GM23338 (cell line): Measurements from ENCODE around the gene RUNX1. TPM values are rescaled to one million over a fixed set of nuclear protein-coding genes. Genes with fewer than 3 reads are reported as not detected.

Experiments
- ATAC-seq: fragments of 200-7000 bp; cut with Tn5 transposase; 3 replicates; pipeline ENCODE4 v1.9.1; 2020
- DNase-seq: peaks from one replicate; pipeline ENCODE4 v3.0.0-alpha.2; 2015; ENCODE audit warnings: low spot score
- H2AFZ ChIP-seq: fragments of 200-600 bp; sonication (generic); 2 replicates; pipeline ENCODE4 v1.8.0; 2016; ENCODE audit warnings: antibody characterized with exemption, mild to moderate bottlenecking, moderate library complexity
- H3F3A ChIP-seq: fragments of 200-600 bp; sonication (generic); replicated peaks from 2 replicates; pipeline ENCODE4 v1.8.0; 2017; ENCODE audit warnings: antibody characterized with exemption, mixed run types, low read depth
- H3K27ac ChIP-seq: fragments of 200-600 bp; sonication (generic); 2 replicates; pipeline ENCODE4 v1.6.1; 2016; ENCODE audit warnings: low read depth
- H3K27me3 ChIP-seq: fragments of 200-600 bp; sonication (generic); 2 replicates; pipeline ENCODE4 v1.8.0; 2016; ENCODE audit warnings: mild to moderate bottlenecking, mixed run types, moderate library complexity; ENCODE audit not compliant: insufficient read depth
- H3K36me3 ChIP-seq: fragments of 200-600 bp; sonication (generic); 2 replicates; pipeline ENCODE4 v1.8.0; 2016; ENCODE audit warnings: mild to moderate bottlenecking; ENCODE audit not compliant: insufficient read depth
- H3K4me1 ChIP-seq: fragments of 200-600 bp; sonication (generic); 2 replicates; pipeline ENCODE4 v1.8.0; 2016; ENCODE audit warnings: mild to moderate bottlenecking, moderate library complexity; ENCODE audit not compliant: insufficient read depth
- H3K4me2 ChIP-seq: fragments of 200-600 bp; sonication (generic); 2 replicates; pipeline ENCODE4 v1.7.1; 2017; ENCODE audit warnings: mixed run types
- H3K4me3 ChIP-seq: fragments of 200-600 bp; sonication (generic); 2 replicates; pipeline ENCODE4 v1.6.1; 2016; ENCODE audit warnings: mixed run types
- H3K79me2 ChIP-seq: fragments of 200-600 bp; sonication (generic); replicated peaks from 2 replicates; pipeline ENCODE4 v1.8.0; 2017; ENCODE audit warnings: mild to moderate bottlenecking; ENCODE audit not compliant: insufficient read depth
- H3K9me2 ChIP-seq: fragments of 200-600 bp; sonication (generic); 2 replicates; pipeline ENCODE4 v1.8.0; 2017; ENCODE audit not compliant: insufficient read depth
- H4K20me1 ChIP-seq: fragments of 200-600 bp; sonication (generic); replicated peaks from 2 replicates; pipeline ENCODE4 v1.8.0; 2017; ENCODE audit warnings: mild to moderate bottlenecking; ENCODE audit not compliant: insufficient read depth
- H3K27ac Mint-ChIP-seq: 2 replicates; pipeline ENCODE4 v1.8.0; 2020; ENCODE audit warnings: inconsistent platforms, mild to moderate bottlenecking, moderate library complexity, mixed read lengths
- H3K27me3 Mint-ChIP-seq: 3 replicates; pipeline ENCODE4 v1.8.0; 2022; ENCODE audit warnings: low read depth, mild to moderate bottlenecking, moderate library complexity, mixed read lengths, inconsistent platforms; ENCODE audit not compliant: insufficient read depth, poor library complexity
- H3K36me3 Mint-ChIP-seq: 3 replicates; pipeline ENCODE4 v1.8.0; 2021; ENCODE audit warnings: low read depth, mild to moderate bottlenecking, inconsistent platforms, moderate library complexity, mixed read lengths
- H3K4me1 Mint-ChIP-seq: 3 replicates; pipeline ENCODE4 v1.8.0; 2020; ENCODE audit warnings: mild to moderate bottlenecking, inconsistent platforms, mixed read lengths
- H3K4me3 Mint-ChIP-seq: 3 replicates; pipeline ENCODE4 v1.8.0; 2021; ENCODE audit warnings: moderate library complexity, mild to moderate bottlenecking, inconsistent platforms, mixed read lengths
- H3K9me3 Mint-ChIP-seq: 3 replicates; pipeline ENCODE4 v1.8.0; 2020; ENCODE audit warnings: moderate library complexity, mild to moderate bottlenecking, inconsistent platforms, mixed read lengths
- CREB1 ChIP-seq: fragments of 250-450 bp; sonication (Bioruptor Pico); IDR thresholded peaks from 2 replicates; pipeline ENCODE4 v1.5.0; 2020; ENCODE audit warnings: low read depth, mild to moderate bottlenecking, moderate library complexity
- EZH2 ChIP-seq: fragments of 200-600 bp; sonication (generic); IDR thresholded peaks from one replicate; pipeline ENCODE4 v1.8.0; 2017; ENCODE audit warnings: antibody characterized with exemption, mild to moderate bottlenecking, low read depth; ENCODE audit not compliant: unreplicated experiment
- JUNB ChIP-seq: IDR thresholded peaks from one replicate; pipeline ENCODE4 v1.6.1; 2016; ENCODE audit warnings: antibody characterized with exemption; ENCODE audit not compliant: unreplicated experiment
- POLR2AphosphoS5 ChIP-seq: IDR thresholded peaks from 2 replicates; pipeline ENCODE4 v1.6.1; 2016; ENCODE audit warnings: antibody characterized with exemption, low read depth
- ZNF114 ChIP-seq: fragments of 250-450 bp; sonication (Bioruptor Pico); IDR thresholded peaks from 2 replicates; pipeline ENCODE4 v1.5.0; 2020; ENCODE audit warnings: mild to moderate bottlenecking, moderate library complexity
- ZNF331 ChIP-seq: fragments of 250-450 bp; sonication (Bioruptor Pico); IDR thresholded peaks from 2 replicates; pipeline ENCODE4 v1.5.0; 2020; ENCODE audit warnings: low read depth, mild to moderate bottlenecking, moderate library complexity
- polyA plus RNA-seq: library from polyadenylated mRNA; unstranded; fragments of >200 nt; fragmentation: Nextera tagmentation; extraction: Ambion mirVana; gene quantifications from 2 replicates; pipeline ENCODE4 v1.2.1, GENCODE V29; 2016
- total RNA-seq: library from RNA; depleted of rRNA; stranded (reverse); fragments of >200 nt; shearing (Covaris generic); gene quantifications from 2 replicates; pipeline ENCODE4 v1.2.3, GENCODE V29; 2014
- TF ChIP-seq, protein P1 (sequence below): IDR thresholded peaks from one replicate; pipeline ENCODE4 v1.6.1; 2018; ENCODE audit warnings: antibody characterized with exemption; ENCODE audit not compliant: unreplicated experiment

RUNX1 gene
- total and polyA plus RNA-seq, 2 experiments from 2014 or later = 0.29 to 1.1 TPM

DNA sequence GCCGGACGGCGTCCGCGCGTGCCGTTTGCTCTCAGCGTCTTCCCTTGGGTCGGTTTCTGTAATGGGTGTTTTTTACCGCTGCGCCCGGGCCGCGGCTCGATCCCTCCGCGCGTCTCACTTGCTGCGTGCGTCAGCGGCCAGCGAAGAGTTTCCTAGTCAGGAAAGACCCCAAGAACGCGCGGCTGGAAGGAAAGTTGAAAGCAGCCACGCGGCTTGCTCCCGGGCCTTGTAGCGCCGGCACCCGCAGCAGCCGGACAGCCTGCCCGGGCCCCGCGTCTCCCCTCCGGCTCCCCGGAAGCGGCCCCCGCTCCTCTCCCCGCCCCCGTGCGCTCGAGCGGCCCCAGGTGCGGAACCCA, 159.8 kb downstream of the RUNX1 start (continued):
- TF ChIP-seq, protein P1, sequence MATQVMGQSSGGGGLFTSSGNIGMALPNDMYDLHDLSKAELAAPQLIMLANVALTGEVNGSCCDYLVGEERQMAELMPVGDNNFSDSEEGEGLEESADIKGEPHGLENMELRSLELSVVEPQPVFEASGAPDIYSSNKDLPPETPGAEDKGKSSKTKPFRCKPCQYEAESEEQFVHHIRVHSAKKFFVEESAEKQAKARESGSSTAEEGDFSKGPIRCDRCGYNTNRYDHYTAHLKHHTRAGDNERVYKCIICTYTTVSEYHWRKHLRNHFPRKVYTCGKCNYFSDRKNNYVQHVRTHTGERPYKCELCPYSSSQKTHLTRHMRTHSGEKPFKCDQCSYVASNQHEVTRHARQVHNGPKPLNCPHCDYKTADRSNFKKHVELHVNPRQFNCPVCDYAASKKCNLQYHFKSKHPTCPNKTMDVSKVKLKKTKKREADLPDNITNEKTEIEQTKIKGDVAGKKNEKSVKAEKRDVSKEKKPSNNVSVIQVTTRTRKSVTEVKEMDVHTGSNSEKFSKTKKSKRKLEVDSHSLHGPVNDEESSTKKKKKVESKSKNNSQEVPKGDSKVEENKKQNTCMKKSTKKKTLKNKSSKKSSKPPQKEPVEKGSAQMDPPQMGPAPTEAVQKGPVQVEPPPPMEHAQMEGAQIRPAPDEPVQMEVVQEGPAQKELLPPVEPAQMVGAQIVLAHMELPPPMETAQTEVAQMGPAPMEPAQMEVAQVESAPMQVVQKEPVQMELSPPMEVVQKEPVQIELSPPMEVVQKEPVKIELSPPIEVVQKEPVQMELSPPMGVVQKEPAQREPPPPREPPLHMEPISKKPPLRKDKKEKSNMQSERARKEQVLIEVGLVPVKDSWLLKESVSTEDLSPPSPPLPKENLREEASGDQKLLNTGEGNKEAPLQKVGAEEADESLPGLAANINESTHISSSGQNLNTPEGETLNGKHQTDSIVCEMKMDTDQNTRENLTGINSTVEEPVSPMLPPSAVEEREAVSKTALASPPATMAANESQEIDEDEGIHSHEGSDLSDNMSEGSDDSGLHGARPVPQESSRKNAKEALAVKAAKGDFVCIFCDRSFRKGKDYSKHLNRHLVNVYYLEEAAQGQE = no peak
- no peak for TF ChIP-seq ZNF114
- TF ChIP-seq POLR2AphosphoS5 = no peak
- no peak for TF ChIP-seq CREB1 (CRISPR knock-in tag)
- TF ChIP-seq JUNB = no peak
- no peak for TF ChIP-seq ZNF331

GRCh38 chr21:34888569-34889319, 160.4 kb downstream of the RUNX1 start:
- ATAC-seq = peak; percentile 59

DNA sequence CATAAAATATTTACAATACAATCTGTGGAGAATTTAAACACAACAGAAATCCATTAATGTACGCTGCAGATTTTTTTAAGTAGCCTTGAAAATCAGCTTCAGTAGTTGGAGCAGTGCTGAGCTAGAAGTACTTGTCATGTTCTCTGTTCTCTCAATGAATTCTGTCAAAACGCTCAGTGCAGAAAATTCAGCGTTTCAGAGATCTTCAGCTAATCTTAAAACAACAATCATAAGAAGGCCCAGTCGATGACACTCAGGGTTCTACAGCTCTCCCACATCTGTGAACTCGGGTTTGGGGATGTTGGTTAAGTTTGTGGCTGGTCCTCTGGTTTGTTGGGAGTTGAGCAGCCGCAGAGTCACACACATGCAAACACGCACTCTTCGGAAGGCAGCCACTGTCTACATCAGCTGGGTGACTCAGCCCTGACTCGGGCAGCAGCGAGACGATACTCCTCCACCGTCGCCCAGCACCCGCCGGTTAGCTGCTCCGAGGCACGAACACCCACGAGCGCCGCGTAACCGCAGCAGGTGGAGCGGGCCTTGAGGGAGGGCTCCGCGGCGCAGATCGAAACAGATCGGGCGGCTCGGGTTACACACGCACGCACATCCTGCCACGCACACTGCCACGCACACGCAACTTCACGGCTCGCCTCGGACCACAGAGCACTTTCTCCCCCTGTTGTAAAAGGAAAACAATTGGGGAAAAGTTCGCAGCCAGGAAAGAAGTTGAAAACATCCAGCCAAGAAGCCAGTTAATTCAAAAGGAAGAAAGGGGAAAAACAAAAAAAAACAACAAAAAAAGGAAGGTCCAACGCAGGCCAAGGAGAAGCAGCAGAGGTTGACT, 161.2 kb downstream of the RUNX1 start:
- H3K27me3 ChIP-seq = peaks cover 95% of the 10 kb centered on the region
- peak overlapping the region; percentile 90 for H3K4me2 ChIP-seq
- H4K20me1 ChIP-seq = peaks cover 12% of the 10 kb centered on the region
- Mint-ChIP-seq H3K9me3 (peaks cover 3% of the 10 kb centered on the region; the same call in 1 of the 3 replicates), H3K27me3 (peaks cover 81% of the 10 kb centered on the region), H3K27ac (no peak overlapping the region; the same call in 1 of the 2 replicates), H3K4me3 (peak overlapping the region; percentile 79), H3K4me1 (peaks cover 30% of the 10 kb centered on the region), H3K36me3 (no peaks in the 10 kb centered on the region; the same call in 2 of the 3 replicates)
- no peak overlapping the region for H3K27ac ChIP-seq
- H3K79me2 ChIP-seq = no peaks in the 10 kb centered on the region
- no peaks in the 10 kb centered on the region for H3K36me3 ChIP-seq
- DNase-seq = peak; percentile 35
- peaks cover 31% of the 10 kb centered on the region for H3K4me1 ChIP-seq
- TF ChIP-seq CREB1 (CRISPR knock-in tag) (no peak), EZH2 (peak; percentile 67)
- no peaks in the 10 kb centered on the region for H3K9me2 ChIP-seq
- peak overlapping the region; percentile 66 for H2AFZ ChIP-seq
- peak overlapping the region; percentile 67 for H3K4me3 ChIP-seq
- ATAC-seq = peak; percentile 1; the same call in 1 of the 3 replicates
- H3F3A ChIP-seq = peaks cover 18% of the 10 kb centered on the region

More at GRCh38 chr21:34888569-34889319, 160.4 kb downstream of the RUNX1 start:
- Histone ChIP-seq H3K27me3 (peaks cover 95% of the 10 kb centered on the region), H3K4me2 (peak overlapping the region; percentile 90), H3K4me3 (peak overlapping the region; percentile 67), H2AFZ (peak overlapping the region; percentile 84), H3K36me3 (no peaks in the 10 kb centered on the region), H4K20me1 (peaks cover 12% of the 10 kb centered on the region; the same call in 1 of the 2 replicates), H3K9me2 (no peaks in the 10 kb centered on the region), H3F3A (peaks cover 18% of the 10 kb centered on the region), H3K79me2 (no peaks in the 10 kb centered on the region), H3K27ac (no peak overlapping the region), H3K4me1 (peaks cover 31% of the 10 kb centered on the region)
- TF ChIP-seq ZNF331 = no peak
- peak; percentile 41; the same call in 1 of the 2 replicates for TF ChIP-seq POLR2AphosphoS5
- peaks cover 73% of the 10 kb centered on the region for H3K27me3 Mint-ChIP-seq
- peaks cover 30% of the 10 kb centered on the region for H3K4me1 Mint-ChIP-seq
- DNase-seq = peak; percentile 98
- peak overlapping the region; percentile 79 for H3K4me3 Mint-ChIP-seq
- H3K36me3 Mint-ChIP-seq = no peaks in the 10 kb centered on the region; the same call in 2 of the 3 replicates
- no peak overlapping the region for H3K27ac Mint-ChIP-seq
- H3K9me3 Mint-ChIP-seq = peaks cover 3% of the 10 kb centered on the region; the same call in 1 of the 3 replicates
